Measurements from ENCODE around the gene KCTD6. TPM values are rescaled to one million over a fixed set of nuclear protein-coding genes. Genes with fewer than 3 reads are reported as not detected.

Gene KCTD6
- total RNA-seq, 1 experiment from 2014 or later: 14.2 TPM

DNA sequence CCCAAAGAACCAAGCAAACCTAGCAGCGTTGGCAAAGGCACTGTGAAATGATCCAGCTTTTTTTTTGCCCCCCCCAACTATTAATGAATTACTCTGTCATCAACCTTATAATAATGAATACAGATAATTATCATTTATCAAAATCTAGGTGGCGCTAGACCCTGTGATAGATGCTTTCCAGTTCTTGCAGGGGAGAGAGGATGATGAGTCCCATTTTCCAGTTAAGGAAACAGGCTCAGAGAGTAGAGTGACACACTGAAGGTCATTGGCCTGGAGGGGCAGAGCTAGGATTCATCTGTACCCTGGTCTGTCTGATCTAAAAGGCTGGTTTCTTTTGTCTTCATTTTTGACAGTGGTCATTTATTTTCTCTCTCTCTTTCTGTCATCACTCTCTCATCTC lies 40.1 kb downstream of the KCTD6 start:
- H3K27me3 ChIP-seq (replicated peaks; ENCODE audit: insufficient read depth, low read depth, low read length, poor library complexity): no peaks in the 10 kb centered on the region
- POLR2A ChIA-PET (ENCODE audit: low non-redundant PET): no interaction called here
- no peaks in the 10 kb centered on the region for H3K9me3 ChIP-seq (ENCODE audit: low read depth, low read length, poor library complexity, severe bottlenecking)
- no TSS peak for BruUV-seq (replicated peaks)
- TF ChIP-seq, protein P1, sequence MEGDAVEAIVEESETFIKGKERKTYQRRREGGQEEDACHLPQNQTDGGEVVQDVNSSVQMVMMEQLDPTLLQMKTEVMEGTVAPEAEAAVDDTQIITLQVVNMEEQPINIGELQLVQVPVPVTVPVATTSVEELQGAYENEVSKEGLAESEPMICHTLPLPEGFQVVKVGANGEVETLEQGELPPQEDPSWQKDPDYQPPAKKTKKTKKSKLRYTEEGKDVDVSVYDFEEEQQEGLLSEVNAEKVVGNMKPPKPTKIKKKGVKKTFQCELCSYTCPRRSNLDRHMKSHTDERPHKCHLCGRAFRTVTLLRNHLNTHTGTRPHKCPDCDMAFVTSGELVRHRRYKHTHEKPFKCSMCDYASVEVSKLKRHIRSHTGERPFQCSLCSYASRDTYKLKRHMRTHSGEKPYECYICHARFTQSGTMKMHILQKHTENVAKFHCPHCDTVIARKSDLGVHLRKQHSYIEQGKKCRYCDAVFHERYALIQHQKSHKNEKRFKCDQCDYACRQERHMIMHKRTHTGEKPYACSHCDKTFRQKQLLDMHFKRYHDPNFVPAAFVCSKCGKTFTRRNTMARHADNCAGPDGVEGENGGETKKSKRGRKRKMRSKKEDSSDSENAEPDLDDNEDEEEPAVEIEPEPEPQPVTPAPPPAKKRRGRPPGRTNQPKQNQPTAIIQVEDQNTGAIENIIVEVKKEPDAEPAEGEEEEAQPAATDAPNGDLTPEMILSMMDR (conservative IDR thresholded peaks at IDR 0.05; ENCODE audit: low read depth, low read length): peak; percentile 47
- TF ChIP-seq EZH2 (IDR thresholded peaks at IDR 0.05; ENCODE audit: borderline replicate concordance, low read depth, low read length, poor library complexity, severe bottlenecking): no peak
- H3K36me3 ChIP-seq (ENCODE audit: insufficient read depth, low read length, poor library complexity, severe bottlenecking): no peaks in the 10 kb centered on the region
- peak; percentile 18 for DNase-seq (ENCODE audit: low spot score)
- CTCF ChIA-PET: no interaction called here
- intact Hi-C loops (cut with micrococcal nuclease; ENCODE audit: unreplicated experiment): loop anchor here (2.0 to 5.0 kb wide), 4 partner anchors 67 to 355 kb away; partner anchors contain the start of gene PDHB
- H3K27ac ChIP-seq (ENCODE audit: low read depth, low read length, poor library complexity, severe bottlenecking): no peak overlapping the region
- no peak overlapping the region for H3K4me3 ChIP-seq (ENCODE audit: low read depth, low read length, poor library complexity, severe bottlenecking)
- peaks cover 17% of the 10 kb centered on the region for H3K4me1 ChIP-seq (ENCODE audit: insufficient read depth, low read length, poor library complexity, severe bottlenecking)

DNA sequence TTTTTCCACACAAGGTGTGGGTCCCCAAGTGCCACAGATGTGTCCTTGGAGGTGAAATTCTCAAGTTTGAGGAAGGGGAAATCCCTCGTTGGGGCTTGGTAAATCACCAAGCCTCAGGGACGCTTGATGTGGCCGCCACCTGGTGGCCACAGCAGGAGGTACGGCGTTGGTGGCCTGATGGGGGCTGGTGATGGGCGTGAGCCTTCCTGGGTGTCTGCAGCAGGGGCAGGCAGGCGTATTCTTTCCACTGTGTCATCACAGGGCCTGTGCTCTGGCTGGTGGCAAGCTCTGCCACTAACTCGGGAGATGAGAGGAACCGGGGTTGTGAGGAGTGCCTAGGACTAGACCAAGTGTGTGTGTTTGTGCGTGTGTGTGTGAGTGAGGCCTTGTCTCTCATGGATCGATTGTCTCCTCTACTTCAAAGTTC lies 40.9 kb downstream of the KCTD6 start:
- POLR2A ChIA-PET (ENCODE audit: low non-redundant PET): no interaction called here
- no peak overlapping the region for H3K4me3 ChIP-seq (ENCODE audit: low read depth, low read length, poor library complexity, severe bottlenecking)
- BruUV-seq (replicated peaks): no TSS peak
- intact Hi-C loops (cut with micrococcal nuclease; ENCODE audit: unreplicated experiment): loop anchor here (2.0 to 5.0 kb wide), 4 partner anchors 68 to 356 kb away; partner anchors contain the start of gene PDHB
- no peaks in the 10 kb centered on the region for H3K9me3 ChIP-seq (ENCODE audit: low read depth, low read length, poor library complexity, severe bottlenecking)
- H3K27ac ChIP-seq (ENCODE audit: low read depth, low read length, poor library complexity, severe bottlenecking): no peak overlapping the region
- H3K36me3 ChIP-seq (ENCODE audit: insufficient read depth, low read length, poor library complexity, severe bottlenecking): no peaks in the 10 kb centered on the region
- CTCF ChIA-PET: no interaction called here
- peaks cover 17% of the 10 kb centered on the region for H3K4me1 ChIP-seq (ENCODE audit: insufficient read depth, low read length, poor library complexity, severe bottlenecking)
- peak; percentile 65 for DNase-seq (ENCODE audit: low spot score)
- no peak for TF ChIP-seq EZH2 (IDR thresholded peaks at IDR 0.05; ENCODE audit: borderline replicate concordance, low read depth, low read length, poor library complexity, severe bottlenecking)
- TF ChIP-seq, protein P1 (conservative IDR thresholded peaks at IDR 0.05; ENCODE audit: low read depth, low read length): peak; percentile 72
- no peaks in the 10 kb centered on the region for H3K27me3 ChIP-seq (replicated peaks; ENCODE audit: insufficient read depth, low read depth, low read length, poor library complexity)

DNA sequence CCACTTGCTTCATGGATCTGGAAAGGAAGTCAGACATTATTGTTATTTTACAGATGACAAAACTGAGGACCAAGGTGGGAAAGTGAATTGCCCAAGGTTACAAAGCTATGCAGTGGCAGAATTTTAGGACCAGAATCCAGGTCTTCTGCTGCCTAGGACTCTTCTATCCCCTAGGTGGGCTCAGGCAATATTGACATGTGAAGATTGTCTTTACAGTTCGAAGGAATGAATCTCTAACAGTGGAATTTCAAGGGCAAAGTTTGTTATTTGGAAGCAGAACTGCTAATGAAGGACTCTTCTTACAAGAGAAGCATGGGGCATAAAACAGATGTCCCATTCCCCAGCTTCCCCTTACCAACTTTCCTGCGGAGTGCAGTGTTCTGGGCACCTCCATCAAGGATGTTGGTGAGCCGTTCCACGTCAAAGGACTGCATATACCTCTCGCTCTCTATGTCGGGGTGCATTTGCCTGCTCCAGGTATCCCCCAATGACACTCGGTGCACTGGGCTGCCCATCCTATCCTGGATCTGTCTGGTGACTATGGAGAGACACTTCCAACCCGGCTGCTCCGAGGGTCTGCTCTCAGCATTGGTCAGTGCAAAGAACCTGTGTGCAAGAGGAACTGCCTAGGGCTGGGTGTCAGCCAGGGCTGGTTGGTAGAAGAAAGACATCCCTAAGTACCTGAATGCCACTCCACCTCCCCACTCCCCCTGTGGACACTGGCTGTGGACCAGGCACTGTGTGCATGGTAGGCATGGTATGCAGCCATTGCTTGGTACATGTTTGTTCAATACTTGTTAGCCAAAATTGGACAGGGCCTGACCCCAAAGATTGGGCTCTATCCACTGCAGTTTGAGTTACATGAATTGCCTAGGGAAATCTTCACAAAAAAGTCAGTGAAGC lies 42.9 kb downstream of the KCTD6 start:
- TF ChIP-seq EZH2 (IDR thresholded peaks at IDR 0.05; ENCODE audit: borderline replicate concordance, low read depth, low read length, poor library complexity, severe bottlenecking): no peak
- TF ChIP-seq, protein P1 (conservative IDR thresholded peaks at IDR 0.05; ENCODE audit: low read depth, low read length): no peak
- intact Hi-C loops (cut with micrococcal nuclease; ENCODE audit: unreplicated experiment): loop anchor here (5.0 kb wide), 2 partner anchors 103 to 358 kb away; partner anchors contain the start of gene PDHB
- Histone ChIP-seq H3K9me3 (ENCODE audit: low read depth, low read length, poor library complexity, severe bottlenecking) (no peaks in the 10 kb centered on the region), H3K4me1 (ENCODE audit: insufficient read depth, low read length, poor library complexity, severe bottlenecking) (no peaks in the 10 kb centered on the region), H3K36me3 (ENCODE audit: insufficient read depth, low read length, poor library complexity, severe bottlenecking) (no peaks in the 10 kb centered on the region), H3K27ac (ENCODE audit: low read depth, low read length, poor library complexity, severe bottlenecking) (no peak overlapping the region), H3K27me3 (replicated peaks; ENCODE audit: insufficient read depth, low read depth, low read length, poor library complexity) (no peaks in the 10 kb centered on the region), H3K4me3 (ENCODE audit: low read depth, low read length, poor library complexity, severe bottlenecking) (no peak overlapping the region)
- CTCF ChIA-PET: no interaction called here
- POLR2A ChIA-PET (ENCODE audit: low non-redundant PET): no interaction called here
- no peak for DNase-seq (ENCODE audit: low spot score)
- BruUV-seq (replicated peaks): no TSS peak

Measured in A673 (cell line).